HEK293T (cell line): ENCODE data around the gene TIGIT.

Experiments used
- ARNT ChIP-seq: fragments of 450-650 bp; IDR thresholded peaks from 2 replicates; pipeline ENCODE4 v1.6.1; 2017; ENCODE audit warnings: mild to moderate bottlenecking
- BHLHE40 ChIP-seq: fragments of 450-650 bp; IDR thresholded peaks from 2 replicates; pipeline ENCODE4 v1.6.1; 2016; ENCODE audit warnings: mild to moderate bottlenecking, moderate library complexity, borderline replicate concordance
- ELF4 ChIP-seq: fragments of 450-650 bp; IDR thresholded peaks from 2 replicates; pipeline ENCODE4 v1.6.1; 2017; ENCODE audit warnings: antibody characterized with exemption
- FOXA1 ChIP-seq: fragments of 450-650 bp; IDR thresholded peaks from 2 replicates; pipeline ENCODE4 v1.6.1; 2016; ENCODE audit warnings: mild to moderate bottlenecking
- FOXM1 ChIP-seq: fragments of 450-650 bp; IDR thresholded peaks from 2 replicates; pipeline ENCODE4 v1.6.1; 2017; ENCODE audit warnings: mild to moderate bottlenecking, borderline replicate concordance
- HDGF ChIP-seq: fragments of 450-650 bp; IDR thresholded peaks from 2 replicates; pipeline ENCODE4 v1.6.1; 2017; ENCODE audit warnings: antibody characterized with exemption, borderline replicate concordance
- LEF1 ChIP-seq: fragments of 450-650 bp; IDR thresholded peaks from 2 replicates; pipeline ENCODE4 v1.6.1; 2017; ENCODE audit warnings: mild to moderate bottlenecking, borderline replicate concordance
- SUZ12 ChIP-seq: fragments of 450-650 bp; IDR thresholded peaks from 2 replicates; pipeline ENCODE4 v1.6.1; 2016; ENCODE audit warnings: mild to moderate bottlenecking
- TARDBP ChIP-seq: fragments of 450-650 bp; IDR thresholded peaks from 2 replicates; pipeline ENCODE4 v1.6.1; 2016
- ZNF384 ChIP-seq: fragments of 450-650 bp; IDR thresholded peaks from 2 replicates; pipeline ENCODE4 v1.6.1; 2016
- TF ChIP-seq, protein P1 (sequence below): fragments of 450-650 bp; IDR thresholded peaks from 2 replicates; pipeline ENCODE4 v1.6.1; 2016

DNA sequence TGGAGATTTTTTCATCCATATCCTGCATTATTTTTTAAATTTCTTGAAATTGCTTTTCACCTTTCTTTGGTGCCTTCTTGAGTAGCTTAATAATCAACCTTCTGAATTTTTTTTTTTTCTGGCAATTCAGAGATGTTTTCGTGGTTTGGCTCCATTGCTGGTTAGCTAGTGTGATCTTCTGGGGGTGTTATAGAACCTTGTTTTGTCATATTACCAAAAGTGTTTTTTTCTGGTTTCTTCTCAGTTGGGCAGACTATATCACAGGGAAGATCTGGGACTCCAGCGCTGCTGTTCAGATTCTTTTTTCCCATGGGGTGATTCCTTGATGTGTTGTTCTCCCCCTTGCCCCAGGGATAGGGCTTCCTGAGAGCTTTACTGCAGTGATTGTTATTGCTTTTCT lies 23.8 kb upstream of the TIGIT start:
- TF ChIP-seq TARDBP, result no peak
- no peak for TF ChIP-seq FOXM1
- TF ChIP-seq, protein P1, sequence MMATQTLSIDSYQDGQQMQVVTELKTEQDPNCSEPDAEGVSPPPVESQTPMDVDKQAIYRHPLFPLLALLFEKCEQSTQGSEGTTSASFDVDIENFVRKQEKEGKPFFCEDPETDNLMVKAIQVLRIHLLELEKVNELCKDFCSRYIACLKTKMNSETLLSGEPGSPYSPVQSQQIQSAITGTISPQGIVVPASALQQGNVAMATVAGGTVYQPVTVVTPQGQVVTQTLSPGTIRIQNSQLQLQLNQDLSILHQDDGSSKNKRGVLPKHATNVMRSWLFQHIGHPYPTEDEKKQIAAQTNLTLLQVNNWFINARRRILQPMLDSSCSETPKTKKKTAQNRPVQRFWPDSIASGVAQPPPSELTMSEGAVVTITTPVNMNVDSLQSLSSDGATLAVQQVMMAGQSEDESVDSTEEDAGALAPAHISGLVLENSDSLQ, result no peak
- no peak for TF ChIP-seq ZNF384
- no peak for TF ChIP-seq SUZ12
- TF ChIP-seq ARNT, result no peak
- no peak for TF ChIP-seq ELF4
- TF ChIP-seq FOXA1, result no peak
- TF ChIP-seq BHLHE40, result no peak
- no peak for TF ChIP-seq HDGF
- no peak for TF ChIP-seq LEF1
